Pancreas (tissue), 10 donors: ENCODE data around the gene TIMM21. TPM values are rescaled to one million over a fixed set of nuclear protein-coding genes. Genes with fewer than 3 reads are reported as not detected.
A peak's percentile ranks its signal among the peaks of the same experiment; 100 is the strongest.

Experiments
- ATAC-seq, 4 donors: fragments of 200-7000 bp; cut with Tn5 transposase; one replicate each; pipeline versions ENCODE4 v1.8.0 to v1.9.1; 2020; ENCODE audit warnings: mild to moderate bottlenecking in 4 of 4, moderate library complexity in 4 of 4
- DNase-seq, 6 donors: peaks; one replicate each; pipeline ENCODE4 v3.0.0-alpha.2; 2020
- FAIRE-seq: peaks from 2 replicates; lab custom pipeline; 2012; peaks lifted over from hg19 to GRCh38; lab: Jason Lieb, UNC
- H3K27ac ChIP-seq, 4 donors: fragments of 200-600 bp; sonication (generic); 1 replicate in 3 of 4; 2 replicates in 1 of 4; pipeline versions ENCODE4 v1.5.0 to v1.8.0; 2020
- H3K27me3 ChIP-seq, 4 donors: fragments of 200-600 bp; one replicate each; pipeline ENCODE4 v1.8.0; 2021
- H3K36me3 ChIP-seq, 3 donors: fragments of 200-600 bp; sonication (generic) in 1 of 3; one replicate each; pipeline versions ENCODE4 v1.5.0 to v1.8.0; 2020 to 2021
- H3K4me1 ChIP-seq, 3 donors: fragments of 200-600 bp; one replicate each; pipeline ENCODE4 v1.8.0; 2021
- H3K4me3 ChIP-seq, 4 donors: fragments of 200-600 bp; sonication (generic) in 2 of 4; one replicate each; pipeline versions ENCODE4 v1.5.0 to v1.8.0; 2020 to 2021
- H3K9me3 ChIP-seq, 4 donors: fragments of 200-600 bp; one replicate each; pipeline ENCODE4 v1.8.0; 2021
- CTCF ChIP-seq, 4 donors: fragments of 200-600 bp; sonication (generic) in 3 of 4; IDR thresholded peaks; one replicate each; pipeline versions ENCODE4 v1.5.0 to v1.8.0; 2021; ENCODE audit warnings: antibody characterized with exemption in 4 of 4
- WGBS, 2 donors: extraction: QIAGEN DNeasy Blood & Tissue Kit; methylation state at CpG; one replicate each; pipeline ENCODE4 v1.1.7; 2013; 5-methylcytosine and 5-hydroxymethylcytosine counted together
- intact Hi-C, 3 donors: fragments of 100-400 bp; cut with DNase I; formaldehyde crosslinking; loops; one replicate each; pipeline versions ENCODE4 v1.11.1 to v1.14.2; 2022
- polyA plus RNA-seq, 2 donors: library from polyadenylated mRNA; stranded (reverse); fragments of 200-250 nt; gene quantifications; one replicate each; pipeline ENCODE4 v1.2.3, GENCODE V29; 2013
- total RNA-seq, 6 donors: library from RNA; stranded (reverse); fragmentation: NEBNext Ultra II Directional in 4 of 6; extraction: Animal tissue kit (Norgen Biotek cat#: 25700) in 4 of 6; gene quantifications; one replicate each; pipeline versions ENCODE4 v1.2.1 to v1.2.4, GENCODE V29; 2021 to 2023
- donor health status: healthy with polysubstance abuse.
- donor health status: DM: no; HTN: no; CAD: no; lungs with moderate emphysema.
- donor health status: DM: no; HTN: no; CAD: no.
- donor health status: control.
- donor health status: control.
- donor health status: Bipolar disorder and iron deficiency.
- donor health status: DM: yes; HTN: yes; CAD: no.
- donor health status: DM: no; HTN: no; CAD: no.
- donor health status: DM: no; HTN: no; CAD: no.
- donor health status: DM: yes; HTN: yes; CAD: no.

TIMM21 gene
- total RNA-seq: 10 to 100 TPM in 3 of 6 donors, 1 to 10 TPM in 3; 6.0 to 13.3 (median 10.0) TPM
- polyA plus RNA-seq: 10 to 100 TPM in 1 of 2 donors, 1 to 10 TPM in 1; 7.5 to 14.3 TPM

- peaks cover 0 to 17% (median 14%) of the 10 kb centered on the region in 3 donors for H3K4me1 ChIP-seq
- H3K27me3 ChIP-seq: no peaks in the 10 kb centered on the region
- no peak for TF ChIP-seq CTCF (IDR thresholded peaks at IDR 0.05)
- H3K4me3 ChIP-seq: peak within 1 kb of the TSS; percentile 63 to 73 (median 70)
- WGBS, 2 donors: 0% methylated on average over 56 to 58 of the region's 58 CpGs
- H3K27ac ChIP-seq: peak within 1 kb of the TSS; percentile 53 to 95 (median 84)
- ATAC-seq: peak; percentile 95 to 98 (median 96)
- peak; percentile 97 for FAIRE-seq
- no peaks in the 10 kb centered on the region for H3K36me3 ChIP-seq
- intact Hi-C loops: no loop called here
- no peaks in the 10 kb centered on the region for H3K9me3 ChIP-seq
- peak; percentile 94 to 98 (median 95) for DNase-seq
Measured at GRCh38 chr18:74147779-74148542, at the start of gene TIMM21, which contains the start of gene FBXO15. Gene TIMM21, plus strand, starts transcription at chr18:74148523. Its CDS starts 286 bp downstream, at chr18:74148809. Gene FBXO15, minus strand, starts transcription at chr18:74147834. Its CDS starts 49 bp downstream, at chr18:74147785.

GRCh38 chr18:74108460-74108859, 39.9 kb upstream of the TIMM21 start:
- H3K27me3 ChIP-seq: no peaks in the 10 kb centered on the region
- H3K4me3 ChIP-seq: no peak overlapping the region
- FAIRE-seq (no peak), DNase-seq (no peak), ATAC-seq (no peak)
- H3K4me1 ChIP-seq: no peaks in the 10 kb centered on the region
- H3K9me3 ChIP-seq: no peaks in the 10 kb centered on the region
- WGBS, 2 donors: 68 to 86% methylated on average over 2 of the region's 2 CpGs
- no peak overlapping the region for H3K27ac ChIP-seq
- no peaks in the 10 kb centered on the region for H3K36me3 ChIP-seq
- intact Hi-C loops: no loop called here
- TF ChIP-seq CTCF (IDR thresholded peaks at IDR 0.05): no peak

- no peak overlapping the region for H3K4me3 ChIP-seq
- H3K9me3 ChIP-seq: no peaks in the 10 kb centered on the region
- FAIRE-seq (no peak), ATAC-seq (no peak), DNase-seq (no peak)
- intact Hi-C loops: no loop called here
- no peaks in the 10 kb centered on the region for H3K36me3 ChIP-seq
- WGBS, 2 donors: 94 to 100% methylated on average over 1 of the region's 1 CpG
- no peaks in the 10 kb centered on the region for H3K27me3 ChIP-seq
- no peak for TF ChIP-seq CTCF (IDR thresholded peaks at IDR 0.05)
- H3K27ac ChIP-seq: no peak overlapping the region
- H3K4me1 ChIP-seq: no peaks in the 10 kb centered on the region
Measured at GRCh38 chr18:74110149-74110548, 38.2 kb upstream of the TIMM21 start.

- Histone ChIP-seq H3K4me3 (no peak overlapping the region), H3K4me1 (no peaks in the 10 kb centered on the region), H3K27me3 (no peaks in the 10 kb centered on the region), H3K36me3 (no peaks in the 10 kb centered on the region), H3K9me3 (no peaks in the 10 kb centered on the region), H3K27ac (no peak overlapping the region)
- no peak for FAIRE-seq
- no peak for TF ChIP-seq CTCF (IDR thresholded peaks at IDR 0.05)
- WGBS, 2 donors: 78 to 81% methylated on average over 4 of the region's 4 CpGs
- intact Hi-C loops: no loop called here
- DNase-seq: no peak
- ATAC-seq: no peak
Measured at GRCh38 chr18:74110976-74111375, 37.3 kb upstream of the TIMM21 start.

- Histone ChIP-seq H3K4me1 (no peaks in the 10 kb centered on the region), H3K4me3 (no peak overlapping the region), H3K9me3 (no peaks in the 10 kb centered on the region), H3K27ac (no peak overlapping the region), H3K36me3 (no peaks in the 10 kb centered on the region), H3K27me3 (no peaks in the 10 kb centered on the region)
- no peak for TF ChIP-seq CTCF (IDR thresholded peaks at IDR 0.05)
- DNase-seq (no peak), FAIRE-seq (no peak), ATAC-seq (no peak)
- intact Hi-C loops: no loop called here
Measured at GRCh38 chr18:74113711-74114110, 34.6 kb upstream of the TIMM21 start.
